ENCODE measurements around the gene TFDP2.

The TFDP2 gene

DNA sequence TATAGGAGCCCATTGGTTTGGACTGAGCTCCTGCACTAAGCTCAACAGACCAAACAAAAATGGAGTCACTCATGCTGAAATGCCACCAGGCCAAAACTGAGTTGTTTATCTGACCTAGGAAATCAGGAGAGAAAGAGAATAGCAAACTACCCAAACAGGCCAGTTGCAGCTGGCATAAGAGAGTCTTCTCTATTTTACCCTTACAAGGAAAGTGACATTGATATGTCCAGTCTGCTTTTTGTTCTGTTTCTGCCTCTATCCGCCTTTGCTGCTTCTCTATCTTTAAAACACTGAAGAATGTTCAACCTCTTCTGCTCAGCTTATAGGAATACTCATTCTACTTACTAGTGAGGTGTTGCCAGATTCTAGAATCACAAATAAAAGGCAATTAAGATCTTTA, 177.8 kb downstream of the TFDP2 start:
- DNase-seq (ENCODE audit: low read depth): no peak
- no peak overlapping the region for H3K4me3 ChIP-seq (ENCODE audit: low read length)
- TF ChIP-seq, protein P1, sequence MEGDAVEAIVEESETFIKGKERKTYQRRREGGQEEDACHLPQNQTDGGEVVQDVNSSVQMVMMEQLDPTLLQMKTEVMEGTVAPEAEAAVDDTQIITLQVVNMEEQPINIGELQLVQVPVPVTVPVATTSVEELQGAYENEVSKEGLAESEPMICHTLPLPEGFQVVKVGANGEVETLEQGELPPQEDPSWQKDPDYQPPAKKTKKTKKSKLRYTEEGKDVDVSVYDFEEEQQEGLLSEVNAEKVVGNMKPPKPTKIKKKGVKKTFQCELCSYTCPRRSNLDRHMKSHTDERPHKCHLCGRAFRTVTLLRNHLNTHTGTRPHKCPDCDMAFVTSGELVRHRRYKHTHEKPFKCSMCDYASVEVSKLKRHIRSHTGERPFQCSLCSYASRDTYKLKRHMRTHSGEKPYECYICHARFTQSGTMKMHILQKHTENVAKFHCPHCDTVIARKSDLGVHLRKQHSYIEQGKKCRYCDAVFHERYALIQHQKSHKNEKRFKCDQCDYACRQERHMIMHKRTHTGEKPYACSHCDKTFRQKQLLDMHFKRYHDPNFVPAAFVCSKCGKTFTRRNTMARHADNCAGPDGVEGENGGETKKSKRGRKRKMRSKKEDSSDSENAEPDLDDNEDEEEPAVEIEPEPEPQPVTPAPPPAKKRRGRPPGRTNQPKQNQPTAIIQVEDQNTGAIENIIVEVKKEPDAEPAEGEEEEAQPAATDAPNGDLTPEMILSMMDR (IDR thresholded peaks at IDR 0.05; ENCODE audit: insufficient read depth, low read depth, low read length, missing control alignments): no peak

DNA sequence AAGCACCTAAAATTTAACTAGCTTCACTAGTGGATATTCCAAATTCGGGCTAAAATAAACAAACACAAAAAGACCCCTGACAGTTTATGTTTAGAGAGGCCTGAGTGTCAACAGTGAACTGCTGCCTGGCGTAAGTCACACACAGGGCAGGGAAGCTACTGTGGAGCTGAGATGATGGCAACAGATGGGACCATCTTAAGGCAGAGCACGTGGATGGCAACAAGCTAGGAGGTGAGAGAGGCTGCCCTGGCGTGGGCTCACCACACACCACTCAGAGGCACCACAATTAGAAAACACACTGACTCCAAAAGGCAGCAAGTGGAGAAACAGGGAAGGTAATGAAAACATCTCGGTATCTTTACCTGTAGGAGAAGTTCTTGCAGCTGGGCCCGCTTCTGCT, 179.6 kb downstream of the TFDP2 start:
- TF ChIP-seq, protein P1 (IDR thresholded peaks at IDR 0.05; ENCODE audit: insufficient read depth, low read depth, low read length, missing control alignments): no peak
- no peak for DNase-seq (ENCODE audit: low read depth)
- no peak overlapping the region for H3K4me3 ChIP-seq (ENCODE audit: low read length)

DNA sequence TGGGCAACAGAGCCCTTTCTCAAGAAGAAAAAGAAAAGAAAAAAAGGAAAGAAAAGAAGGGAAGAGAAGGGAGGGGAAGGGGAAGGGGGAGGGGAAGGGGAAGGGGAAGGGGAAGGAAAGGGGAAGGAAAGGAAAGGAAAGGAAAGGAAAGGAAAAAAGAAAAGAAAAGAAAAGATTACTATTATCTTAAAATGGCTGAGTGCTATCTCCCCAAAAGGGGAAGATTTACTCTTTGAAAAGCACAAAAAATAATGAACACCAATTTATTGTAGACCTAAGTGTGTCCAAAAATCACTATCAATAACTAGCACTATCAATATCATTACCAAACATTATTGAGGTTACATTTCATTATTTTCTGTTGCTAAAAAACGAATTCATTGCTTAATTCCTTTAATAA, 183.9 kb downstream of the TFDP2 start:
- no peak for DNase-seq (ENCODE audit: low read depth)
- no peak overlapping the region for H3K4me3 ChIP-seq (ENCODE audit: low read length)
- TF ChIP-seq, protein P1 (IDR thresholded peaks at IDR 0.05; ENCODE audit: insufficient read depth, low read depth, low read length, missing control alignments): no peak

DNA sequence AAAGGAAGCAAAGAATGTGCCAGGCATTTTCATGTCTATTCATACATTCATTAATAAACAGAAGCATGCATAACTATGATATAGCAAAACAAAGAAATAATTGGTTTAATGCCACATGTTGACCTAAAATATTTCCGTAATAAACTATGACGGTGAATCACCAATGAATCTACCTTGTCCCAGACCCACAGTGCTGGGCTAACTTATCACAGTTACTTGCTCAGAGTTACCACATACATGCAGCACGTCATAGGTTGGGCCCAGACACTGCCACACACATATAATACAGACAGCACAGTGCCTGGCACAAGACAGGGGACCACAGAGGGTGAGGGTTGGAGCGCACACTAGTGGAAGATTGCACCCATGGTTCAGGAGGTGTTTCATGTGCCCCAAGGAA, 186.0 kb downstream of the TFDP2 start:
- peak; percentile 15 for DNase-seq (ENCODE audit: low read depth)
- H3K4me3 ChIP-seq (ENCODE audit: low read length): no peak overlapping the region
- TF ChIP-seq, protein P1 (IDR thresholded peaks at IDR 0.05; ENCODE audit: insufficient read depth, low read depth, low read length, missing control alignments): no peak

DNA sequence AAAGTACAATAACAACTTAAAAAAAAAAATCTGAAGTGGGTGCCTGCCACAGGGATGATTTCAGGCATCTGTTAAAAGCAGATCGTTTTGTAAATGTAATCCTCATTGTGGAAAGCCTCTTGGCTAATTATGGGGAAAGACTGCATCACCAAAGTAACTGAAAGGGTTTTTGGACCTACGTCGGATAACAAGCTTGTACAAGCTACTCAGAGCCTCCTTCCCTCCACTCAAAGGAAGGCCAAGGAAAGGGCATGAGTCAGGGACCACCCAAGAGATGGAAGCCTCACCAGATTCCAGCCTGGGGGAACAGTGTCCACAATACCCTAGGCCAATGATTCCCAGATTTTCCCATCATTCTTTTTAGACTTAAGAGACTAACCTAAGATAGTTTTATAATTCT, 188.6 kb downstream of the TFDP2 start:
- TF ChIP-seq, protein P1 (IDR thresholded peaks at IDR 0.05; ENCODE audit: insufficient read depth, low read depth, low read length, missing control alignments): no peak
- DNase-seq (ENCODE audit: low read depth): peak; percentile 47
- H3K4me3 ChIP-seq (ENCODE audit: low read length): no peak overlapping the region

DNA sequence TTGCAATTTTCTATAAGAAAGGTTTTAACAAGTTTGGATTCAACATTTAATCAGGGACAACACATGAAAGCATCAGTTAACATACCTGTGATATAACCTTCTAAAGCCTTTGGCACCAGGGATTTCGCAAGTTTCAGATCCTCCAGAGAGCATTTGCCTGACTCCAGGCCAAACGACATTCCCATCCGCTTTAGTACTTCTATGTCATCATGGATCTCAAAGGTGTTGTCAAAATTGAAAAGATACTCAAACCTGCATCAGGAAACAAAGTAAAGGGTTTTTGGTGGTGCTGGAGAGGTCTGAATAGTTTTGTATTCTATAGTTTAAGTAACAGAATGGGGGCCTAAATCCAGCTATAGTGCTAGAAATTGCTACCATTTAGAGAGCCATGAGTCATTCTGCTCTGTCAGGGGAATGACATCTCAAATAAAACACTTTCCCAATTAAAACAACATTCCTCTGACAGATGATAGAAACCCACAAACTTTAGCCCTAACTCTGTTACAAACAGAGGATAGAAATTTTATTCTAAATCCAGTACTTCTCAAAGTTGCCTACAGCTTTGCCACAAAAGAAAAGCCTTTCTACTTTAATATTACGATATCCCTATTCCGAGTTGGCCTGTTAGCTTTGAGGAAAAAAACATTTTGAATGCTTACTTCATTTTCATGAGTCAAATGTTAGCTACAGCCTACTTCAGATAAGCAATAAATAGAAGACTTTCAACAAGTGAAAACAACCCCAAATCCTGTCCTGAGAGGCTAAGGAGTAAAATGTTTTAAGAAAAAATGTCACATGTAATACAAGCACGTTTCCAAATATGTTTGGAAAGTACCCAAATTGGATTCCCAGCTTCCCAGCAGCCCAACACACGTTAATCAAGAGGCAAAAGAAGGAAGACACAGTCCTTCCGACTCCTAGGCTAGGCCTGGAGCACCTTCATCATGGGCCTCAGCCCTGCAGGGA, 189.5 kb downstream of the TFDP2 start:
- TF ChIP-seq, protein P1 (IDR thresholded peaks at IDR 0.05; ENCODE audit: insufficient read depth, low read depth, low read length, missing control alignments): no peak
- DNase-seq (ENCODE audit: low read depth): peak; percentile 84
- H3K4me3 ChIP-seq (ENCODE audit: low read length): no peak overlapping the region
